Activated naive CD4-positive, alpha-beta T cell treated with anti-CD3 and anti-CD28 coated beads, Interleukin-2, amount 50 U/mL, for 16 hours (primary cell): ENCODE results near the gene MAL.

Experiments used
- DNase-seq: peaks from one replicate; pipeline ENCODE4 v3.0.0-alpha.2; 2020

Gene MAL

GRCh38 chr2:95050385-95051300, 25.1 kb downstream of the MAL start:
- no peak for DNase-seq

- DNase-seq: no peak
Observed at GRCh38 chr2:95051626-95052025, 26.1 kb downstream of the MAL start.

- no peak for DNase-seq
Observed at GRCh38 chr2:95052307-95052706, 26.8 kb downstream of the MAL start.

- DNase-seq: no peak
Observed at GRCh38 chr2:95052804-95053479, 27.4 kb downstream of the MAL start.

- no peak for DNase-seq
Observed at GRCh38 chr2:95053543-95053942, 28.0 kb downstream of the MAL start.

DNA sequence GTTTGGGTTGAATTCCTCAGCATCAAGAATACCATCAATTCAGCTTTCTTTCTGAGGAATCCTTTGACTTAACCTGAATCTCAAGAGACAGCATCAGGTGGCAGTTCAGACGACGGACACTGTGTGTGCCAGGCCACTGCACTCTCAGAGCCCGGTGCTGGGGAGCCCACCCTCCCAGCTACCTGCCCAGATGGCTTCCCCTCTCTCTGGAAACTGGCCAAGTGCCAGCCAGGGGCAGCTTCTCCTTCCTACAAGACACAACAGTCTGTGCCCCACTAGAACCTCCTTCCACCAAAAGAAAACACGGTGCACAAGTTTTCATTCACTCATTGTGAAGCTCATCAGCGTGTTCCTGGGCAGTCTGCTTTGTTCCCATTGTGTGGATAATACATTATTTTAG, 28.5 kb downstream of the MAL start:
- DNase-seq: no peak

DNA sequence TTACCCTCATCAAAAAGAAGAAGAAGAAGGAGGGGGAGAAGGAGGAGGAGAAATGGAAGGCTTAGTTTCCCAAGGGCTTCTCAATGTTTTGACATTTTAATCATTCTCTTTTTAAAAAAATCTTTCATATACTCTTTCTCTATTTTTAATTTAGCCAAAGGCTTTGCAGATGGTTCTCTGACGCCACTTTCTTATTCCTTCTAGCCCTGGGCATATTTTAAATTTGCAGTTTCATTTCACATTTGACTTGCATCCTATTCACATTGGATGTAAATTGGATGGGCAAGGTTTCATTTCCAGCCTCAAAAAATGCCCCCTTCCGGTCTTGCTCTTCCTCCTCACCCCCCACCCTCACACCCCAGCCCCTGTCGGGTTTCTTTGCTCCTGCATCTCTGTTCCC, 29.8 kb downstream of the MAL start:
- DNase-seq: no peak

- DNase-seq: no peak
Observed at GRCh38 chr2:95056044-95056443, 30.5 kb downstream of the MAL start.

DNA sequence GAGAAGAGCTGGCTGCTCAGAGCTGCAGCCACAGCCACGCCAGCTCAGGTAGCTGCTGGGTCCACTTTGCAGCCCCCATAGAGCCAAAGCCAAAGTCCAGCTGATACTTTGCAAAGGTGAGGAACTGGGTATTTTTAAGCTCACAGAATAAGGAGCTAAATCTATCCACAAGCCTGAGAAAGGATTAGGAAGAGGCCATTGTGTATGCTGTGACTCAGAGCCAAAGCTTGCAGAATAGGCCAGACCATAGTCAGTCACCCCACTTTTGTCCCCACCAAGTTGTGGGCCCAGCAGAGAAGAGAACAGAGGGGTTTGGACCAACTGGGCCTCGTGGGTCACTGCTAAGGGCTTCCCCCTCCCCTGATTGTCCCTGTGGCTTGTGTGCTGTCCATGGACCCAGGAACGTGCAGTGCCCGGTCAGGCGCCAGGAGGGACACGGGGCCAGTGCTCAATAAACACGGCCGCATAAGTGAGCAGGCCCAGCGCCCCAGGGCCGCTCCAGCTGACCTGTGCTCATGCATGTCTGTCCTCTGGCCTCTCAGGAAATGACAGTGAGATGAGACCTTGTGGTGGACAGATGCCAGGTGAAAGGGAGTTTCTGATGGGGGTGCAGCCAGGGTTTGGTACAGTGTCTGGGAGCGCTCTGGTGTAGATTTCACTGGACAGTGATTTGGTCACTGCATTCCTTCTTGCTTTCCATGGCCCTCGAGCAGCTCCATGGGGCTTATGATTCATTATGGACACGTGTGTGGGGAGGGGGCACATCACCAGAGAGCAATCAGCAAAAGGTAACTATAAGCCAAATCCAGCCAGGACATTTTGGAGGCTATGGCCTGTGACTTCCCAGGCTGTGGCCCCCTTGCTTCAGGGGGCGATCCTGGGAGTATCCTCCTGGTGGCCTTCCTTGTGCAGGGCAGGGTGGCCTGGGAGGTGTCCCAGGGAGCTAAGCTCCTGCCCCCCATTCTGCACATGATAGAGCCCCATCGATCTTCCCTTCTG, 31.3 kb downstream of the MAL start:
- DNase-seq: no peak

DNA sequence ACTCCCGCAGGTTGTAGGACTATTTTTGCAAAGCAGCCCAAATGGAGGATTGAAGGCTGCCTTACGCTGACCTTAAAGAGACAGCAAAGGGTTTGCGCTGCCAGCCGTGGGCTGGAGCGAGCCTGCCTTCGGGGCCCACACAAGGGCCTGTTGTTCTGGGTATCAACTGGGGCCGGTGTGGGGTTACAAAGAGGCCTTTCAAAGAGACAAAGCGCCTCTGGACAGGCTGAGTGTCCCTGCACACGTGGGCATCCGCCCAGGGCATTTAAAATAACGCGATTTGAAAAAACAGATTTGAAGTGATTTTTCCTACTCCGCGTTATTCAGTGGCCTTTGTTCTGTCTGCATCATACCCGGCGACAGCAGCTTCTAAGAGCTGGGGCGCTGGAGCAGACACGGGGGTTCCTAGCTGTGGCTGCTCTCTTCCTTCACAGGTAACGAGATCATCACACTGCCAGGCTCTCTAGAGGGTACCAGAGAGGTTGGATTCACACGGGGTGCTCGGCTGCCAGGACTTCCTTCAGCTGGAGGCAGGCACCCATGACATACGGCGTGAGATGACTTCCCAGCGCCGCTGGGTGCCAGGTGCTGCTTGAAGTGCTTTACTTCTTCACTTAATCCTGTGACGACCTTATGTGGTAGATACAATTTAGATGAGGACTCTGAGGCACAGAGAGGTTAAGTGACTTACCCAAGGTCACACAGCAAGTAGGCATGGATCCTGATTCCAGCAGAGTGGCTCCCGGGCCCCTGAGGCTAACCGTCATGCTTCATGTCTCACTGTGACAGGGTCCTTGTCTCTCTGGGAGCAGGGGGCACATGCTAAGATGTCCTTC, 32.2 kb downstream of the MAL start:
- peak; percentile 2 for DNase-seq

GRCh38 chr2:95058466-95058988, 33.0 kb downstream of the MAL start:
- peak; percentile 5 for DNase-seq

- DNase-seq: peak; percentile 7
Observed at GRCh38 chr2:95058989-95059641, 33.6 kb downstream of the MAL start.

GRCh38 chr2:95059656-95060370, 34.3 kb downstream of the MAL start:
- DNase-seq: peak; percentile 4

DNA sequence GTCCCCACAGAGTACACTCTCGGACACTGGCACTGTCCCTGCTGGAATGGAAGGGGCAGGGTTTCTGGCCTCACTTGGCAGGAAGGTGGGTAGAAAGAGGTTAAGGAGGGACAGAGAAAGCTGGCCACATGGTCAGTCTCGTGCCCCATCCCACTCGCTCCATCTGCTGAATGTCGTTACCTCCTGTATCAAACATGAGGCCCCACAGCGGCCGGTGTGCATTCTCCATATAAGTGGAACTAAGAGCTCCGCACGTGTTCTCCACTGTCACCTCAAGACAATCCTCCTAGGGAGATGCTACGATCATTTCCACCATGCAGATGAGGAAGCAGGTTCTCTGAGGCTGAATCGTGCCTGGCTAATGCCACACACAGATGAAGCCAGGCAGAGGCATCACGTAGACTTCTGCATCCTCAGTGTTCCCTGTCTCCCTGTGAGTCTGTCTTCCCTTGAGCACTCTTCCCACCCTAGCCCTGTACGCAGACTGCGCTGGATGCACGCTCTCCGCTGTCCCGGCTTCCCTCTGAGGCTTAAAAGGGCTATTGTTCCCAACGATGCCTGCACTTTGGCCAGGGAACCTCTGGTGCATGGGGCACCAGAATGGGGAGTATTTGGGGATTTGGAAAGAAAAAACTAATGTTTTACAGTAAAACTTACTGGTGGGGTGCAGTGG, 35.1 kb downstream of the MAL start:
- DNase-seq: peak; percentile 4

DNA sequence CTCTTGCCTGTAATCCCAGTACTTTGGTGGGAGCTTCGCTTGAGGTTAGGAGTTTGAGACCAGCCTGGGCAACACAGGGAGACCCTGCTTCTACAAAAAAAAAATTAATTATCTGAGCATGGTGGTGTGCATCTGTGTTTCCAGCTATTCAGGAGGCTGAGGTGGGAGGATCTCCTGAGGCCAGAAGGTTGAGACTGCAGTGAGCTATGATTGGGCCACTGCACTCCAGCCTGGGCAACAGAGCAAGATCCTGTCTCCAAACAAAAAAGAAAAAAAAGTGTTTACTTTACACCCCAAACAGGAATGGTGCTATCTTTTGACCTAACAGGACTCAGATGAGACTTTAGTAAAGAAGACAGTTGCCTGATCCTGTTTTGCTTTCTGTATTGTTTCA, 35.6 kb downstream of the MAL start:
- no peak for DNase-seq

GRCh38 chr2:95061601-95062183, 36.2 kb downstream of the MAL start:
- peak; percentile 12 for DNase-seq

DNA sequence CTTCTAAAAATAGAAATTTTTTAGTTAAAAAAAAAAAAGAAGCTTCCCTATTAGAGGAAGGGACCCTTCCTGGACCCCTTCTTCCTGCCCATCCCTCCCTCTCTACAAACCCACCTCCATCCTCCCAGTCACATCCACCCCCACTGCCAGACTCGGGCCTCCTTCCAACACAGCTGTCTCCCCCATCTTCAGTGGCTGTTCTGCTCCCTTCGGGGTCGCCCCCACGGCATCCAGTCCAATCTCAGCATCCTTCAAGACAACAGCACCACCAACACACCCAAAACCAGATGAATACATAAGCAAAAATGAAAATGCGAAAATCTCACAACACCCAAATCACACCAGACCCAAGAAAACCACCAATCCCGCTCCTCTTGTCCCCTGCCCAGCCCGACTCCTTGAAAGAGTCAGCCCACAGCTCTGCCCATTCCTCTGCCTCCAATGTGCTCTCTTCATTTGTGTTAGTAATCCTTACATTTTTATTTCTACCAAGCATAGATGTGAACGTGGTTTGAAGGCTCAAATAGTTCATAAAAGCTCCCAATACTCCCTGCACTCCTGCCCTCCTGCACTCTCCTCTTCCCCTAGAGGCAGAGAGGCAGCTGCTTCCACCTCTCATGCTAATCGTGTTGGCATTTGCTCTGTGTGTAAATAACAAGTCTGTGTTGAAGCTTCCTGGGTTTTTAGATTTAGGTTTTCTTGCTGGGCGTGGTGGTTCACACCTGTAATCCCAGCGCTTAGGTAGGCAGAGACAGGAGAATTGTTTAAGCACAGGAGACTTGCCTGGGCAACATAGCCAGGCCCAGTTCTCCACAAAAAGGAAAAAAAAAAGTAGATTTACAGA, 37.0 kb downstream of the MAL start:
- DNase-seq: peak; percentile 6
